ENCODE data around the gene FUT2. TPM values are rescaled to one million over a fixed set of nuclear protein-coding genes. Genes with fewer than 3 reads are reported as not detected.
A peak's percentile ranks its signal among the peaks of the same experiment; 100 is the strongest.

FUT2 gene
- total and polyA plus RNA-seq, 2 of the 13 experiments (the other 11 are each of a cell fraction or from before 2014, with no cell fraction given) = 0.07 TPM; not detected in 1

GRCh38 chr19:48713864-48714755 is 18.3 kb downstream of the FUT2 start (continued):
- TF ChIP-seq, protein P1, sequence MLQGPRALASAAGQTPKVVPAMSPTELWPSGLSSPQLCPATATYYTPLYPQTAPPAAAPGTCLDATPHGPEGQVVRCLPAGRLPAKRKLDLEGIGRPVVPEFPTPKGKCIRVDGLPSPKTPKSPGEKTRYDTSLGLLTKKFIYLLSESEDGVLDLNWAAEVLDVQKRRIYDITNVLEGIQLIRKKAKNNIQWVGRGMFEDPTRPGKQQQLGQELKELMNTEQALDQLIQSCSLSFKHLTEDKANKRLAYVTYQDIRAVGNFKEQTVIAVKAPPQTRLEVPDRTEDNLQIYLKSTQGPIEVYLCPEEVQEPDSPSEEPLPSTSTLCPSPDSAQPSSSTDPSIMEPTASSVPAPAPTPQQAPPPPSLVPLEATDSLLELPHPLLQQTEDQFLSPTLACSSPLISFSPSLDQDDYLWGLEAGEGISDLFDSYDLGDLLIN (CRISPR knock-in tag; IDR thresholded peaks at IDR 0.05; ENCODE audit: borderline replicate concordance) = no peak
- TF ChIP-seq CENPT (CRISPR knock-in tag; IDR thresholded peaks at IDR 0.05; ENCODE audit: low read depth) = no peak
- TF ChIP-seq, protein P2, sequence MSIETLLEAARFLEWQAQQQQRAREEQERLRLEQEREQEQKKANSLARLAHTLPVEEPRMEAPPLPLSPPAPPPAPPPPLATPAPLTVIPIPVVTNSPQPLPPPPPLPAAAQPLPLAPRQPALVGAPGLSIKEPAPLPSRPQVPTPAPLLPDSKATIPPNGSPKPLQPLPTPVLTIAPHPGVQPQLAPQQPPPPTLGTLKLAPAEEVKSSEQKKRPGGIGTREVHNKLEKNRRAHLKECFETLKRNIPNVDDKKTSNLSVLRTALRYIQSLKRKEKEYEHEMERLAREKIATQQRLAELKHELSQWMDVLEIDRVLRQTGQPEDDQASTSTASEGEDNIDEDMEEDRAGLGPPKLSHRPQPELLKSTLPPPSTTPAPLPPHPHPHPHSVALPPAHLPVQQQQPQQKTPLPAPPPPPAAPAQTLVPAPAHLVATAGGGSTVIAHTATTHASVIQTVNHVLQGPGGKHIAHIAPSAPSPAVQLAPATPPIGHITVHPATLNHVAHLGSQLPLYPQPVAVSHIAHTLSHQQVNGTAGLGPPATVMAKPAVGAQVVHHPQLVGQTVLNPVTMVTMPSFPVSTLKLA (IDR thresholded peaks at IDR 0.05) = 0 out of 2 replicates have a peak, but pooled peaks have one; percentile 33
- TF ChIP-seq GATAD1 (CRISPR knock-in tag; IDR thresholded peaks at IDR 0.05) = peak; percentile 47; the same call in 1 of the 2 replicates
- peak; percentile 44 for TF ChIP-seq POLR2AphosphoS5 (IDR thresholded peaks at IDR 0.05; ENCODE audit: low read depth, low read length)
- peak; percentile 37; the same call in 1 of the 2 replicates for TF ChIP-seq ARNT2 (CRISPR knock-in tag; IDR thresholded peaks at IDR 0.05; ENCODE audit: low read depth)
- TF ChIP-seq TOPORS (CRISPR knock-in tag; IDR thresholded peaks at IDR 0.05) = peak; percentile 67; the same call in 1 of the 2 replicates
- TF ChIP-seq MED1 (CRISPR knock-in tag; IDR thresholded peaks at IDR 0.05) = peak; percentile 21; the same call in 1 of the 2 replicates
- peak; percentile 61; the same call in 1 of the 2 replicates for TF ChIP-seq ZFX (CRISPR knock-in tag; IDR thresholded peaks at IDR 0.05; ENCODE audit: low read depth)
- TF ChIP-seq NR2F6 (IDR thresholded peaks at IDR 0.05) = 0 out of 2 replicates have a peak, but pooled peaks have one; percentile 9
- peak; percentile 64 for TF ChIP-seq NR2F6 (CRISPR knock-in tag; IDR thresholded peaks at IDR 0.05)
- 0 out of 2 replicates have a peak, but pooled peaks have one; percentile 17 for TF ChIP-seq ELF3 (CRISPR knock-in tag; IDR thresholded peaks at IDR 0.05)
- 0 out of 2 replicates have a peak, but pooled peaks have one; percentile 11 for TF ChIP-seq ZNF816 (CRISPR knock-in tag; IDR thresholded peaks at IDR 0.05; ENCODE audit: borderline replicate concordance)
- TF ChIP-seq ZNF556 (CRISPR knock-in tag; IDR thresholded peaks at IDR 0.05; ENCODE audit: borderline replicate concordance) = no peak; the same call in 1 of the 2 replicates
- no peak for TF ChIP-seq SP140L (CRISPR knock-in tag; IDR thresholded peaks at IDR 0.05; ENCODE audit: borderline replicate concordance)
- TF ChIP-seq GPN1 (CRISPR knock-in tag; IDR thresholded peaks at IDR 0.05; ENCODE audit: borderline replicate concordance) = no peak
- TF ChIP-seq NFKBIZ (CRISPR knock-in tag; IDR thresholded peaks at IDR 0.05) = peak; percentile 77; the same call in 1 of the 2 replicates
- TF ChIP-seq TFE3 (CRISPR knock-in tag; IDR thresholded peaks at IDR 0.05) = 0 out of 2 replicates have a peak, but pooled peaks have one; percentile 56
- peak; percentile 35; the same call in 1 of the 2 replicates for TF ChIP-seq RARA (CRISPR knock-in tag; IDR thresholded peaks at IDR 0.05)
- TF ChIP-seq, protein P3, sequence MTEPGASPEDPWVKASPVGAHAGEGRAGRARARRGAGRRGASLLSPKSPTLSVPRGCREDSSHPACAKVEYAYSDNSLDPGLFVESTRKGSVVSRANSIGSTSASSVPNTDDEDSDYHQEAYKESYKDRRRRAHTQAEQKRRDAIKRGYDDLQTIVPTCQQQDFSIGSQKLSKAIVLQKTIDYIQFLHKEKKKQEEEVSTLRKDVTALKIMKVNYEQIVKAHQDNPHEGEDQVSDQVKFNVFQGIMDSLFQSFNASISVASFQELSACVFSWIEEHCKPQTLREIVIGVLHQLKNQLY (CRISPR knock-in tag; IDR thresholded peaks at IDR 0.05) = peak; percentile 17; the same call in 1 of the 2 replicates
- peak in 1 of 2 experiments; percentile 43; a peak in 2 of 4 replicates for TF ChIP-seq HMGXB4 (CRISPR knock-in tag; IDR thresholded peaks at IDR 0.05; ENCODE audit: borderline replicate concordance in 1 of 2, low read depth in 1 of 2)
